Cardiac fibroblast (primary cell): ENCODE measurements around the gene ZMYM5.
"Not testable (repeated sequence)": the region's sequence is repeated elsewhere in the genome, so short reads cannot be mapped to it uniquely, and the experiment has no call there.

Source experiments
- DNase-seq, 2 donors: peaks; one replicate each; pipeline versions ENCODE4 v3.0.0 to v3.0.0-alpha.2; 2010; ENCODE audit warnings: low read depth in 2 of 2
- H3K4me3 ChIP-seq, 2 donors: replicated peaks in 1 of 2; 1 replicate in 1 of 2; 2 replicates in 1 of 2; pipeline ENCODE4 v1.5.1; 2011; ENCODE audit warnings: low read depth in 2 of 2, low read length in 2 of 2, mild to moderate bottlenecking in 2 of 2, moderate library complexity in 1 of 2
- CTCF ChIP-seq: IDR thresholded peaks from one replicate; pipeline ENCODE4 v1.5.1; 2011; ENCODE audit warnings: low read depth, mild to moderate bottlenecking, low read length, inconsistent platforms

Gene ZMYM5

GRCh38 chr13:19817510-19818158 is 45.8 kb downstream of the ZMYM5 start:
- no peak for TF ChIP-seq CTCF
- no peak overlapping the region for H3K4me3 ChIP-seq
- no peak for DNase-seq

GRCh38 chr13:19817106-19817505 is 46.3 kb downstream of the ZMYM5 start:
- TF ChIP-seq CTCF, result no peak
- H3K4me3 ChIP-seq, result no peak overlapping the region
- no peak for DNase-seq

GRCh38 chr13:19815842-19816241 is 47.6 kb downstream of the ZMYM5 start:
- DNase-seq, H3K4me3 ChIP-seq: not testable (repeated sequence)

GRCh38 chr13:19810996-19811881 is 52.2 kb downstream of the ZMYM5 start:
- peak; percentile 15 to 22 for DNase-seq
- H3K4me3 ChIP-seq, result no peak overlapping the region
- TF ChIP-seq CTCF, result no peak

GRCh38 chr13:19810151-19810550 is 53.3 kb downstream of the ZMYM5 start:
- TF ChIP-seq CTCF, result no peak
- no peak overlapping the region for H3K4me3 ChIP-seq
- DNase-seq, result no peak

GRCh38 chr13:19805765-19806164 is 57.7 kb downstream of the ZMYM5 start:
- TF ChIP-seq CTCF, result no peak
- DNase-seq, result no peak
- H3K4me3 ChIP-seq, result no peak overlapping the region

- no peak for DNase-seq
- TF ChIP-seq CTCF, result no peak
- H3K4me3 ChIP-seq, result no peak overlapping the region
These were observed 67.5 kb downstream of the ZMYM5 start for GRCh38 chr13:19795956-19796355.
